Measurements from ENCODE around the gene TSHR. TPM values are rescaled to one million over a fixed set of nuclear protein-coding genes. Genes with fewer than 3 reads are reported as not detected.
"Not testable (repeated sequence)": the region's sequence is repeated elsewhere in the genome, so short reads cannot be mapped to it uniquely, and the experiment has no call there.

TSHR gene
- under 1 TPM in 2 of 3 donors, not detected in 1; 0.24 to 0.47 TPM for total RNA-seq

DNA sequence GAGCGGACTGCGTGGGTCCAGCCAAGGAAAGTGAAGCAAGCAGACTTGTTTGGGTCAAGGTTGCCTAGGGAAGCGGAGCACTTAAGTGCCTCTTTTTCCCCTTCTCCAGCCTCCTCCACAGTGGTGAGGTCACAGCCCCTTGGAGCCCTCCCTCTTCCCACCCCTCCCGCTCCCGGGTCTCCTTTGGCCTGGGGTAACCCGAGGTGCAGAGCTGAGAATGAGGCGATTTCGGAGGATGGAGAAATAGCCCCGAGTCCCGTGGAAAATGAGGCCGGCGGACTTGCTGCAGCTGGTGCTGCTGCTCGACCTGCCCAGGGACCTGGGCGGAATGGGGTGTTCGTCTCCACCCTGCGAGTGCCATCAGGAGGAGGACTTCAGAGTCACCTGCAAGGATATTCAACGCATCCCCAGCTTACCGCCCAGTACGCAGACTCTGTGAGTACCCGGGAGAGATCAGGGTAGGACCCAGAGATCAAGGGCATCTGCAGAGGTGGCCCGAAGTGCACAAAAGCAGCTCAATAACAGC is at the start of gene TSHR:
Gene TSHR, plus strand, starts transcription at position 206 of the 526 bp plus-strand sequence. Its CDS starts 60 bp downstream, at position 266.
- H3K4me3 Mint-ChIP-seq = peak within 1 kb of the TSS; percentile 89
- H3K9me3 Mint-ChIP-seq = no peaks in the 10 kb centered on the region
- peaks cover 47% of the 10 kb centered on the region for H3K4me1 Mint-ChIP-seq (ENCODE audit: low read depth)
- no peaks in the 10 kb centered on the region for H3K36me3 Mint-ChIP-seq (ENCODE audit: insufficient read depth)
- DNase-seq = no peak
- H3K27me3 Mint-ChIP-seq (ENCODE audit: low read depth) = no peaks in the 10 kb centered on the region
- ATAC-seq = peak in 1 of 2 donors; percentile 10

DNA sequence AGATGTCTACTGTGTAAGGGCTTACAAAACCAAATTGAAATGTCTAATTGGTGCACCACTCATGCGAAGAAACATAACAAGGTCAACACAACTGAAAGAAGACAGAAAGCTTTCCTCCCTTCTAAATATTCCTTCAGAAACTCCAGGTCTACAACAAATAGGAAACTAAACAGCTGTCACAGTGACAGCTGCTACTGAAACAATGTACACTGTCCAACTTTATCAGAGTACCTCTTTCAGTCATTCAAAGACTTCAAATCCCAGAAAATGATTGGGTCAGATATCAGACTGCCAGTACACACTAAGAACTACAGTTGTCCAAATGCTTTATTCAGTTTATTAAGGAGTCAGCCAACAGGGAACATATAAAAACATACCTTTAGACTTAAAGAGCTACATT is 49.1 kb upstream of the TSHR start:
- ATAC-seq (no peak), DNase-seq (no peak)
- Mint-ChIP-seq H3K27me3 (ENCODE audit: low read depth) (no peaks in the 10 kb centered on the region), H3K9me3 (no peaks in the 10 kb centered on the region), H3K4me1 (ENCODE audit: low read depth) (peaks cover 4% of the 10 kb centered on the region), H3K4me3 (no peak overlapping the region), H3K36me3 (ENCODE audit: insufficient read depth) (peaks cover 36% of the 10 kb centered on the region)

DNA sequence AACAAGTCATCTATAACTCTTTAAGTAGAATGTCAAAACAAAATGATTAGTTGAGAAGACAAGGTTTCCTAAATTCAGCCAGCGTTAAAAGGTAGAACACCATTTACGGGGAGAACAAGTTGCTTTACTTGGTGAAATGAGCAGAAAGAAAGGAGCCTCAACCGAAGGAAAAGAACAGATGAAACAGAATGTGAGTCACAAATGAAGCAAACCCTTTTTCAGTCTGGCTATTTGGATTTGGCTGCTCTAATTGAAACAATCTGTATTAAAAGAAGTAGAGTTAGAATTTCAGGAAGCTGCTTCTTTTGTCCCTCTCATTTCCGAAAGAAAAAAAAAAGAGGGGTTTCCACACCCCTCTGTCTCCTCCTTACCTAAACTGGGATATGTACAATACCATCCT is 48.5 kb upstream of the TSHR start:
- DNase-seq (no peak), ATAC-seq (no peak)
- no peaks in the 10 kb centered on the region for H3K27me3 Mint-ChIP-seq (ENCODE audit: low read depth)
- H3K4me1 Mint-ChIP-seq (ENCODE audit: low read depth) = peaks cover 4% of the 10 kb centered on the region
- peaks cover 31% of the 10 kb centered on the region for H3K36me3 Mint-ChIP-seq (ENCODE audit: insufficient read depth)
- H3K4me3 Mint-ChIP-seq = no peak overlapping the region
- no peaks in the 10 kb centered on the region for H3K9me3 Mint-ChIP-seq

DNA sequence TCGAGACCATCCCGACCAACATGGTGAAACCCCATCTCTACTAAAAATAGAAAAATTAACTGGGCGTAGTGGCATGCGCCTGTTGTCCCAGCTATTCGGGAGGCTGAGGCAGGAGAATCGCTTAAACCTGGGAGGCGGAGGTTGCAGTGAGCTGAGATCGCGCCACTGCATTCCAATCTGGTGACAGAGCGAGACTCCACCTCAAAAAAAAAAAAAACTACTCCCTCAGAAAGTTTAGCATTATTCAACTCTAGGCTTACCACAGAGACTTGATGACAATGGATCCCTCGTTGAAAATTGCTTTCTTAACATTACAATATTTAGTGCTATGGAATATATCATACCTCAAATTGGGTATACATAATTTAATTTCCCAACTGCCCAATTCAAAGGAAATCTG is 43.4 kb upstream of the TSHR start:
- not testable (repeated sequence) for DNase-seq; H3K4me3 Mint-ChIP-seq; H3K9me3 Mint-ChIP-seq; H3K4me1 Mint-ChIP-seq (ENCODE audit: low read depth); H3K27me3 Mint-ChIP-seq (ENCODE audit: low read depth); ATAC-seq
- H3K36me3 Mint-ChIP-seq (ENCODE audit: insufficient read depth) = peaks cover 27% of the 10 kb centered on the region

DNA sequence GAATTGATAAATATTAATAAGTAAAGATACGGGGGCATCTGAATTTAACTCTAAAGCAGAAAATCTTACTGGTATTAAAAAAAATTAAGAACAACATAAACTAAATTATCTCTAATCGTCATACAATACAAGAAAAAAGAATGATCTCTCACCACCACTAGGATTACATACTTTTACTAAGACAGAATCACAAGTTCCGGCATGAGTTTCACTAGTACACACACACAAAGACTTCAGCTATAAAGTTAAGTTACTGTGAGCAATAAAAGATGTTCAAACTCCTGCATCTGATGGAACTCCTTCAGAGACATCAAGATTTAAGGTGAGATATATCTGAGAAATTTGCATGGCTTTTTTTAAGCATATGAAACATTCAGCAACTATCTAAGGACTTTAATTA is 35.8 kb upstream of the TSHR start:
- no peak for DNase-seq
- Mint-ChIP-seq H3K4me1 (ENCODE audit: low read depth) (no peaks in the 10 kb centered on the region), H3K36me3 (ENCODE audit: insufficient read depth) (peaks cover 23% of the 10 kb centered on the region), H3K4me3 (no peak overlapping the region), H3K27me3 (ENCODE audit: low read depth) (no peaks in the 10 kb centered on the region), H3K9me3 (no peaks in the 10 kb centered on the region)
- no peak for ATAC-seq

DNA sequence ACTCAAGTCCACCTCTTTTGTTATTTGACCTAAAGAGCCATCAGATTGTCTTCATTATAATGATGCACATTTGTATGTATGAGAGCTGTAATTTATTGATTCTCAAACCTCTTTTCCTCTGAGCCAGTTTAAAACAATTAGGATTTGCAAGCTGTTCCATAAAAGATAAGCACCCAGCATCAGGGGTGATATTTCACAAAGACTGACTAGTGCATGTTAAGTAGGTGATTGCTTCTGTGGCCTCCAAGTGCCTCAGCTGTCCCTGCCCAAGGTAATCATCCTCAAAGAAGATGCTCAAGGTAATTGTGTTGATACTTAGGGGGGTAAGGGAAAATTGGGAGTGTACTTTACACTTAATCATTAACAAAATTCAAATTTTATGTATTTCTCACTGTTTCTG is 32.1 kb upstream of the TSHR start:
- Mint-ChIP-seq H3K9me3 (no peaks in the 10 kb centered on the region), H3K4me1 (ENCODE audit: low read depth) (peaks cover 5% of the 10 kb centered on the region), H3K4me3 (no peak overlapping the region), H3K27me3 (ENCODE audit: low read depth) (no peaks in the 10 kb centered on the region), H3K36me3 (ENCODE audit: insufficient read depth) (peaks cover 22% of the 10 kb centered on the region)
- DNase-seq (no peak), ATAC-seq (no peak)

DNA sequence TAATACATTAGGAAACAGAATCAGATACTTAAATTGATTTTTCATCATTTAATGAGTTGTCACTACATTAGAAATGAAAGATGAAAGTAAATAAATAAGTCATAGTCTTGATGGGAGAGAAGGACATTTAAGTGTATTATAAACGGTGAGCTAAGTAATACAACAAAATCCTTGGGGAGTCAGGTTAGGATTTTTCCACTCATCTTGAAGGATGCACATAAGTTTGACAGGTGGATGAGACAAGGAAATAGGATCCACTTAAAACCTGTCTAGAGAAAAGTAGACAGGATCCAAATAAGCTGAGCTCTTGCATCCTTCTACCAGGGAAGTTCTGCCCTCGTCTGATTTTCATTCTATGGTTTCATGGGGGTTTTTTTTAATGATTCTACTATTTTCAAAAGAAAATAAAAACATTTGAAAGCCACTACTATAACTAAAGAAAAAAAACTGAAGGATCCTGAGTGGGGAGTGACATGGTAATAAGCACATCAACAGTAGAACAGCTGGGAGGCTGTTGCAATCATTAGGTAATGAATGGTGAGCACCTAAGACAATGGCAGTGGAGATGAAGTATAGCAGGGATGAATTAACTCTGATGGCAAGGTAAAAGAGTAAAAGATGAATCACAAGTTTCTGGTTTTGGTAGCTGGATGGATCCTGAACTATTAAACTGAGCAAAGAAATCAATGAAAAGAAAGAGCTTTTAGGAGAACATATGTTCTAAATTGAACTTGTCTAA is 30.9 kb upstream of the TSHR start:
- H3K4me3 Mint-ChIP-seq = no peak overlapping the region
- no peaks in the 10 kb centered on the region for H3K9me3 Mint-ChIP-seq
- H3K36me3 Mint-ChIP-seq (ENCODE audit: insufficient read depth) = peaks cover 30% of the 10 kb centered on the region
- no peak for ATAC-seq
- H3K27me3 Mint-ChIP-seq (ENCODE audit: low read depth) = no peaks in the 10 kb centered on the region
- peaks cover 9% of the 10 kb centered on the region for H3K4me1 Mint-ChIP-seq (ENCODE audit: low read depth)
- no peak for DNase-seq

DNA sequence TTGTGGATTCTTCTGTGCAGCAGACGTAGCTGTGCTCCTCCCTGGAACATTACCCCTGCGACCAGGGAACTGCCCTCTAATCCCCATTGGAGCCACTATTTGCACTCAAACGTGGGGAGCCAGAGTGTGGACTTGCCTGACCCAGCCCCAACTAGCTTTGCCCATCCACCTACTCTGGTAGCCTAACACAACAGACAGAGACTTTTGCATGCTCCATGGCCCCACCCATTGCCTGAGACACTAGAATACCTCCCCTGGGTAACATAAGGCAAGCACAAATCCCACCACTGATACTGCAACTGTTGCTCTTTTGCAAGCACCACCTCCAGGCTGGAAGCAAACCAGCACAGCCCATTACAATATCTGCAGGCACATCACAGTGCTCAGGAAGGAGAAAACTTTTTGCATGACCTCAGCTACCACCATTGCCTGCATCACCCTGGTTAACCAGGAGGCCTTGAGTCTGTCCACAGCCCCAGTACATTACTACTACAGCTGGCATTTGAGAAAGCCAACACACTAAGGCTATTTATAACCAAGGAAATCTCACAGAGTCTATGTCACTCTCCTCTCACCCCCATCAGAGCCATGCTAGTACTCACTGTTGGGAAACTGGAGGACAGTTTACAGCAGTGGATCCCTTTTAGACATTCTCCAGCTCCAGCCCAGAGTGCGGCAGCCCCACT is 28.9 kb upstream of the TSHR start:
- peaks cover 29% of the 10 kb centered on the region for H3K4me1 Mint-ChIP-seq (ENCODE audit: low read depth)
- H3K36me3 Mint-ChIP-seq (ENCODE audit: insufficient read depth) = peaks cover 32% of the 10 kb centered on the region
- no peaks in the 10 kb centered on the region for H3K27me3 Mint-ChIP-seq (ENCODE audit: low read depth)
- H3K9me3 Mint-ChIP-seq = peaks cover 4% of the 10 kb centered on the region
- ATAC-seq (no peak), DNase-seq (no peak)
- H3K4me3 Mint-ChIP-seq = no peak overlapping the region

DNA sequence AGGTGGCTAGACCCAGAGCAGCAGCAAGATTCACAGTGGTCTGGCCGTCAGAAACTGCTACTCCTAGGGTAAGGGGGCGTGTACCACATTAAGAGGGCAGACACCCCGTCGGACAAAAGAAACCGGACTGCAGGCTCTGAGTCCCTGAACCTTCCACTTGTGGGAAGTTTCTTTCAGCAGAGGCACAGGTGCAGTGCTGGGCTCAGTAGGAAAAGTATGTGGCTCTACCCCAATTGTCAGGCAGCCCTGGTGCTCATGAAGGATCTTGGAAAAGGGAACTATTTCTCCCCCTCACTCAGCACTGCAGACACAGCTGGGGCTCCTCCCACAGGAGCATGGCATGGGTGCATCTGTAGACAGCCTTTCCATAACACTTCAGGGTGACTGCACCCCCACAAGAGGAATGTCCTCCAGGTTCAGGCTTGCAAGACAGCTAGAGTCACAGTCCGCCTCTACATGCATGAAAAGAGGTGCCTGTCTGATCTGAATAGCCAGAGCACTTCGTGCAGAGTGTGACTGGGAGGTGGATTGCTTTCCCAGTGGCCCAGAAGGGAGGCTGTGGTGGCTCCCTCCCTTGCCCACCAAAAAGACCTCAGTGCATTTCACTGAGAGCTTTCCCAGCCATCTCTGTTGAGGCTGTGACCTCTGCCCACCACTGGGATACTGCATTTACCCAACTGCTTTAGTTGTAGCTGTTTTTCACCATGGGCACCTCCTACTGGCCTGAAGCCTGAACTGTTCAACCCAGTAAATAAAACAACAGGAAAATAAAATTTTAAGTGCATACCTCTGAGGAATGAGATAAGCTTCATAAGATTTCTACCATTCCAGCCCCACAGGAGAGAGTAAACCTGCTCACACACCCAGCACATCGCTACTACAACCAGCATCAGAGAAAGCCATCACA is 28.1 kb upstream of the TSHR start:
- Mint-ChIP-seq H3K4me1 (ENCODE audit: low read depth) (peaks cover 36% of the 10 kb centered on the region), H3K4me3 (no peak overlapping the region), H3K36me3 (ENCODE audit: insufficient read depth) (peaks cover 33% of the 10 kb centered on the region), H3K27me3 (ENCODE audit: low read depth) (no peaks in the 10 kb centered on the region), H3K9me3 (peaks cover 5% of the 10 kb centered on the region)
- ATAC-seq (no peak), DNase-seq (no peak)

DNA sequence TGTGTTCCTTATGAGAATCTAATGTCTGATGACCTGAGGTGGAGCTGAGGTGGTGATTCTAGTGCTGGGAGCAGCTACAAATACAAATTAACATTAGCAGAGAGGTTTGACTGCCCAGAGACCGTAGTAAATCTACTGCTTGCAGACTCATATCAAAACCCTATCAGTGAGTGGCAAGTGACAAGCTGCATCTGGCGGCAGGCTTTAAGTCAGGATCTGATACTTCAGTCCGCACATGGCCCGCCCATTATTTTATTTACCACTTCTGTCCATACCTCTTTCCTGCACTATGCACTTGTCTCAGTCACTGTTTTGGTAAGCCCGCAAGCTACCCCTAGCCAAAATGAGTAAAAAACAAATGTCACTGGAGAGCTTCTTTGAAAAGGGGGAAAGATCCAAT is 25.3 kb upstream of the TSHR start:
- no peaks in the 10 kb centered on the region for H3K27me3 Mint-ChIP-seq (ENCODE audit: low read depth)
- peaks cover 26% of the 10 kb centered on the region for H3K36me3 Mint-ChIP-seq (ENCODE audit: insufficient read depth)
- peaks cover 42% of the 10 kb centered on the region for H3K4me1 Mint-ChIP-seq (ENCODE audit: low read depth)
- peaks cover 5% of the 10 kb centered on the region for H3K9me3 Mint-ChIP-seq
- ATAC-seq (no peak), DNase-seq (no peak)
- peak overlapping the region; percentile 21 for H3K4me3 Mint-ChIP-seq

DNA sequence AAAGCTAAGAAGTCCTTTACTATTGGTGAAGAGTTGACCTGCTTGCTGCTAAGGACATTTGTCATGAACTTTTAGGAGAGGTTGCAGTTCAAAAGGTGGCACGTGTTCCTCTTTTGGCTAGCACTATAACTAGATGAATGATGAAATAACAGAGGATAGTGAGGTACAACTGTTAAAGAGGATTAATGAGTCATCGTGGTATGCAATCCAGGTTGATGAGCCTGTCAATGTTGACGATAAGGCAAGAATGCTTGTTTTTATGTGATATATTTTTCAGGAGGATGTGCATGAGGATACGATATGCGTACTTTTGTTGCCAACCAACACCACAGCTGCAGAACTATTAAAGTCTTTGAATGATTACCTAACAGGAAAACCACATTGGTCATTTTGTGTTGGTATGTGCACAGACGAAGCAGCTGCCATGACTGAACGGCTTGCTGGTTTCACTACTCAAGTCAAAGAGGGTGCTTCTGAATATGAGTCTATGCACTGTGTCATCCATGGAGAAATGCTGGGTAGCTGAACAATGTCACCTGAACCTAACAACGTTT is 24.5 kb upstream of the TSHR start:
- peaks cover 39% of the 10 kb centered on the region for H3K4me1 Mint-ChIP-seq (ENCODE audit: low read depth)
- DNase-seq (peak; percentile 14), ATAC-seq (peak; percentile 96 to 97)
- H3K9me3 Mint-ChIP-seq = peaks cover 5% of the 10 kb centered on the region
- peak overlapping the region; percentile 61 for H3K4me3 Mint-ChIP-seq
- H3K27me3 Mint-ChIP-seq (ENCODE audit: low read depth) = no peaks in the 10 kb centered on the region
- peaks cover 22% of the 10 kb centered on the region for H3K36me3 Mint-ChIP-seq (ENCODE audit: insufficient read depth)

DNA sequence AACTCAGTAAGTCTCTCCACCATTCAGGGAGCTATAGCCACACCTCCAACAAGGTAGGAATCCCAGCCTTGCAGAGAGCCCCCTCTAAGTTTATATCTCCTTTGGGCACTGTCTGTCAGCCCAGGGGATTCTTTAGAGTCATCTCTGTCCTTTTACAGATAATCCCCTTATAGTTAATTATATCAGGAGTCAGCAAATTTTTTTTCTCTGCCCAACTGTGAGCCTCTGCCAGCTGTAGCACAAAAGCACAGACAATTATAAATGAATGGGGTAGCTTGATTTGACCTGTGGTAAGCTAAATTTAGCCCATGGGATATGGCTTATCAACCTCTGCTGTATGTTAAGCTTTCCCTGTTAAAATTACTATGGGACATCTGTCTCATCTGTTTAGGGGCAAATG is 22.1 kb upstream of the TSHR start:
- no peak overlapping the region for H3K4me3 Mint-ChIP-seq
- H3K36me3 Mint-ChIP-seq (ENCODE audit: insufficient read depth) = peaks cover 20% of the 10 kb centered on the region
- no peak for DNase-seq
- H3K4me1 Mint-ChIP-seq (ENCODE audit: low read depth) = peaks cover 41% of the 10 kb centered on the region
- peaks cover 5% of the 10 kb centered on the region for H3K9me3 Mint-ChIP-seq
- ATAC-seq = no peak
- no peaks in the 10 kb centered on the region for H3K27me3 Mint-ChIP-seq (ENCODE audit: low read depth)

DNA sequence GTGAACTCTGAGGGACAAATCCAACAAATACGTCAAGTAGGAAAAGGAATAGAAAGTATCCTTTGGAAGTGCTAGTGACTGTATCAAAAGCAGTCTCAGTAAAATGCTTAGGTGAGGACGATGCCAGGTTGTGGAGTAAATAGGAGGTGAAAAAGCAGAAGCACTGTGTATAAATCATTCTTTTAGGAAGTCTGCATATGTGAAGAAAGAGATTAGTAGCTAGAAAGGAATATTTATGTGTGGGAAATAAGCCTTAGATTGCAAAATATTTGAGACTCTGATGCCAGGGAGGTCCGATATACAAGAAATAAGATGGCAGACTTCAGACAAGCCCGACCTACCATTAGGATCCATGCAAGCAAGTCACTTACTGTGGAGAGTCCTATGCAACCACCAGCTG is 21.7 kb upstream of the TSHR start:
- Mint-ChIP-seq H3K27me3 (ENCODE audit: low read depth) (no peaks in the 10 kb centered on the region), H3K36me3 (ENCODE audit: insufficient read depth) (peaks cover 18% of the 10 kb centered on the region), H3K9me3 (peaks cover 5% of the 10 kb centered on the region), H3K4me3 (no peak overlapping the region), H3K4me1 (ENCODE audit: low read depth) (peaks cover 41% of the 10 kb centered on the region)
- ATAC-seq (no peak), DNase-seq (no peak)

DNA sequence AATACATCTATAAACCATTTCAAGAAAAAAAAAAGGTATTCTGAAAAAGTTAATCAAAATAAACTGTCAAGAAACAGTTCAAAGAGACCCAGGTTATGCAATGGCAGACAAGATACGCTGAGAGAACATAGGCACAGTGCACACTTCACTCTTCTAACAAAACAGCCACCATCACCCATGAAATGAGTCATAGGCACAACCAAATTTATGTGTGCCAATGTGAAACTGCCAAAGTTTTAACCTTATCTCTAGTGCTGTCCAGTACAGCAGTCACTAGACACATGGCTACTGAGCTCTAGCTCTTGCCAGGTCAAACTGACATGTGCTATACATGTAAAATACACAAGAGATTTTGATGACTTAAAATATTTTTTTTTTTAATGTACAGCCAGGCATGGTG is 15.3 kb upstream of the TSHR start:
- Mint-ChIP-seq H3K9me3 (no peaks in the 10 kb centered on the region), H3K4me3 (peak overlapping the region; percentile 42), H3K27me3 (ENCODE audit: low read depth) (no peaks in the 10 kb centered on the region), H3K4me1 (ENCODE audit: low read depth) (peaks cover 24% of the 10 kb centered on the region), H3K36me3 (ENCODE audit: insufficient read depth) (peaks cover 2% of the 10 kb centered on the region)
- DNase-seq (no peak), ATAC-seq (no peak)
